ENCODE measurements around the gene CYP20A1. TPM values are rescaled to one million over a fixed set of nuclear protein-coding genes. Genes with fewer than 3 reads are reported as not detected.
A peak's percentile ranks its signal among the peaks of the same experiment; 100 is the strongest.
"Not testable (repeated sequence)": the region's sequence is repeated elsewhere in the genome, so short reads cannot be mapped to it uniquely, and the experiment has no call there.

Gene CYP20A1, protein sequence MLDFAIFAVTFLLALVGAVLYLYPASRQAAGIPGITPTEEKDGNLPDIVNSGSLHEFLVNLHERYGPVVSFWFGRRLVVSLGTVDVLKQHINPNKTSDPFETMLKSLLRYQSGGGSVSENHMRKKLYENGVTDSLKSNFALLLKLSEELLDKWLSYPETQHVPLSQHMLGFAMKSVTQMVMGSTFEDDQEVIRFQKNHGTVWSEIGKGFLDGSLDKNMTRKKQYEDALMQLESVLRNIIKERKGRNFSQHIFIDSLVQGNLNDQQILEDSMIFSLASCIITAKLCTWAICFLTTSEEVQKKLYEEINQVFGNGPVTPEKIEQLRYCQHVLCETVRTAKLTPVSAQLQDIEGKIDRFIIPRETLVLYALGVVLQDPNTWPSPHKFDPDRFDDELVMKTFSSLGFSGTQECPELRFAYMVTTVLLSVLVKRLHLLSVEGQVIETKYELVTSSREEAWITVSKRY
- total RNA-seq, result 20.7 TPM

DNA sequence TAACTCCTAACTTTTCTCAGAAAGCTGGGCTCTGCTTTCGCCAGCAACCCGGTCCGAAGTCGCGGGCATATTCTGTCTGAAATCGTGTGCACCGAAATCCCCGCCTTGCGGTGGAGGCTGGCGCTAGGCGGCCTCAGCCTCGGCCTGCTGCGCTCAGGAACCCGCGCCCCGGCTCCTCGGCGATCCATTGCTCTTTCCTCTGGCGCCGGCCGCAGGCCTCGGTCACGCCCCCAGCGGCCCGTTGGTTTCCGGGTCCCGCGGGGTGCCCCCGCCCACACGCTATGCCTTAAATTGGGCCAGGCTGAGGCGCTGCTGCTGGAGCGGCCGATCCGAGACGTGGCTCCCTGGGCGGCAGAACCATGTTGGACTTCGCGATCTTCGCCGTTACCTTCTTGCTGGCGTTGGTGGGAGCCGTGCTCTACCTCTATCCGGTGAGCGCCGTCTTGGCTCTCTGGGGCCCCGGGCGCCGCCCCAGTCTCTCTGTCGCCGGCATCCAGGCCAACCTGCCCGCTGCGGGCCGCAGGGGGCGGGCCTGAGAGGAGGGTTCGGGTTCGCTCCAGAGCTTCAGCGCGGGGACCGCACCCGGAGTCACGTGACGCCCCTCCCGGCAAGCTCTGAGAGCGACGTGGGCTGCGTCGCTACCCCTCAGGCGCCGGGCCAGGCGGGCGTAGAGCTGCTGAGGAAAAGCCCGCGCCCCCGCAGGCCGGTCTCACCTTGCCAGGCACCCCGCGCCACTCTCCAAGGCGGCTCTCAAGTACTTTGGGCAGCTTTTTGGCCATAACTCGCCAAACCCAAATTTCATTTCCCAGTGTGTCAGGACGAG lies at the start of gene CYP20A1:
CYP20A1 (plus strand) TSS at position 315 of the 823 bp plus-strand sequence; CDS start at position 360, 45 bp downstream.
- peak; percentile 87 for DNase-seq

DNA sequence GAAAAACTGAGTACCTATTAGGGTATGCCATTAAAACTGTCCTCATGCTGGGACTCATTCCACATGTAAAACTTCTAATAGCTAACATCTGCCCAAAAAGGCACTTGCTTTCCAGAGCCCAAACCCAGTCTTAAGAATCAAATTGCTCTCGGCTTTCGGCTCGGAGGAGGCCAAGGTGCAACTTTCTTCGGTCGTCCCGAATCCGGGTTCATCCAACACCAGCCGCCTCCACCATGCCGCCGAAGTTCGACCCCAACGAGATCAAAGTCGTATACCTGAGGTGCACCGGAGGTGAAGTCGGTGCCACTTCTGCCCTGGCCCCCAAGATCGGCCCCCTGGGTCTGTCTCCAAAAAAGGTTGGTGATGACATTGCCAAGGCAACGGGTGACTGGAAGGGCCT lies 48.3 kb upstream of the CYP20A1 start:
- DNase-seq, result not testable (repeated sequence)

DNA sequence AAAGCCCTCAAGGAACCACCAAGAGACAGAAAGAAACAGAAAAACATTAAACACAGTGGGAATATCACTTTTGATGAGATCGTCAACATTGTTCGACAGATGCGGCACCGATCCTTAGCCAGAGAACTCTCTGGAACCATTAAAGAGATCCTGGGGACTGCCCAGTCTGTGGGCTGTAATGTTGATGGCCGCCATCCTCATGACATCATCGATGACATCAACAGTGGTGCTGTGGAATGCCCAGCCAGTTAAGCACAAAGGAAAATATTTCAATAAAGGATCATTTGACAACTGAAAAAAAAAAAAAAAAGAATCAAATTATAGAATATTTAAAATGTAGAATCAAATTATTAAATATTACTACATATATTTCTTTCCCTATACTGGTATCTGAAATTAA lies 47.8 kb upstream of the CYP20A1 start:
- not testable (repeated sequence) for DNase-seq

DNA sequence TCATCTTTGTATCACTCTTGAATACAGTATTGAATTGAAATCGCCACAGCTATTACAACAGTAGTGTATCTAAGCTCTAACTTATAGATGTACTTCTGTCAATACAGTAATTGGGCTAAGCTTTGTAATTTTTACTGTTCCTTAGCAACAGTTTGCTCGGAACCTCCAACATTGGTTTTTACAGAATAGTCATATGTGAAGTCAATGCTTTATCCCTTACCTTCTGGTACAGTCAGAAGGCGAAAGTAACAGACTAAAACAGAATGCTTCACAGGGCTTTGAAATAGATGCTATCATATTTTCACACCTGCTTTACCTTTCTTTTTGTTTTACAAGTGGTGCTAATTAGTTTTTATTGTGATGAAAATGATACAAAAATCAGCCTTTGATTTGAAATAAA lies 46.9 kb upstream of the CYP20A1 start:
- no peak for DNase-seq

DNA sequence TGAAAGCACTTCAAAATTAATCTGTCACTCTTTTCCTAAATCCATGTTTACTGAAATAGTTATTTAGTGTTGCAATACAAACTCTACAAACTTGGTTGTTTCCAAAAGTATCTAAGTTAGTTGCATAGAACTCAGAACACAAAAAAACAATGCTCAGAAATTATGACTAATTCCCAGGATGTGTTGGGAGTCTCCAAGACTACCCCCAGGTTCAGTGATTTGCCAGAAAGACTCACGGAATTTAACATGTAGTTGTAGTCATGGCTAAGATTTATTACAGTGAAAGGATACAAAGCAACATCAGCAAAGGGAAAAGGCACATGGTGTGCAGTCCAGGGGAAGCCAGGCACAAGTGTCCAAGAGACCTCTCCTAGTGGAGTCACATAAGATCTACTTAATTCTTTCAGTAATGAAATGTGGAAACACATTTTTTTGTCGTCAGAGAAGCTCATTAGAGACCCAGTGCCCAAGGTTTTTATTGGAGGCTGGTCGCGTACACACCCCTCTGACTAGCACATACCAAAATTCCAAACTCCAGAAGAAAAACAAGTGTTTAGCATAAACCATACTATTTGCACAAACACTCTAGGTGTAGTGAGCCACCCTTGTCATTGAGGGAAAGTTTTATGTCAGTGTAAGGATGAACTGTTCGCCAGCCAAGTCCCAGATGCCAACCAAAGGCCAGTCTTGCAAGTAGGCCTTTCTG lies 43.3 kb upstream of the CYP20A1 start:
- no peak for DNase-seq

DNA sequence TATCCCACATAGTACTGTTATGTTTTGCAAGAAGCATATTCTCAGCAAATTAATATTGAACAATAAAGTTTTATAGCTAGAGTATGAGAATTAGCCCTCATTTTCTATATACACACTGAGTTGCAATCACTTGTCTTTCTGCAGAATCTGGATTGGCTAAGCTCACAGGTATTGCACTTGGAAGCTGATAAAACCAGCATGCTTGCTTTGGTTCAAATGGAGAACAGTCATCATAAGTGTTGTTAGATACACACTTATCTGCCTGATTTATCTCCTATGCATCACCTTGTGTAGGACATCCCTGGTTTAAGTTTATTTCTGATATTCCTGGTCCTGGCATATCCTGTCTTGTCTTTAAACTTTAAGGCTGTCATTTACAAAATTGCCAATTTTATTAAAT lies 38.0 kb upstream of the CYP20A1 start:
- no peak for DNase-seq

DNA sequence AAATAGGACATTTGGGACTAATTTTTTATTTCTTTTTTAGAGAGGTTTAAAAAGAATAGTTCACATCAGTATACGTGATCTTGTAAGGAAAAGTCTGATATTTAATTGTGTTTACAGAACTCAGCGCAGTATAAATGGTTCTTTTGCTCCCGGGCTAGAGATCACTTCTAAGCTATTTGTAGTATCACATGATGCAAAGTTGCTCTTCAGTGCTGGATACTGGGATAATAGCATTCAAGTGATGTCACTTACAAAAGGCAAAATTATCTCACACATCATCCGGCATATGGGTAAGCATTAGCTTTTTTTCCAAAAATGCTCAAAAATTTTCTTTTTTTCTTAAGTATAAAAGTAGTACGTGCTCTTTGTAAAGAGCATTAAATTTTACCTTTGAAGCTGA lies 37.4 kb upstream of the CYP20A1 start:
- DNase-seq, result no peak

DNA sequence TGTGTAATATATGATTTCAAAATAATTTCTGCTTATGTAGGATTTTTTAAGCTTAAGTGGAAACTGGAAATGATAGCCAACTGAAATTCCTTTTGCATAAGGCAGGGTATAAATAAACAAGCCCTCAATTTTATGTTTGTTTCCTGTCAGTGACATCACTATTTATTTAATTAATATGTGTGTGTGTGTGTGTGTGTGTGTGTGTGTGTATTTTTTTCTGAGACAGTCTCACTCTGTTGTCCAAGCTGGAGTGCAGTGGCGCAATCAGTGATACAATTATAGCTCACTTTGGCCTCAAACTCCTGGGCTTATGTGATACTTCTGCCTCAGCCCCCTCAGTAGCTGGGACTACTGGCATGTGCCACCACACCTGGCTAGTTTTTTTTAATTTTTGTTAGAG lies 29.3 kb upstream of the CYP20A1 start:
- DNase-seq, result no peak

DNA sequence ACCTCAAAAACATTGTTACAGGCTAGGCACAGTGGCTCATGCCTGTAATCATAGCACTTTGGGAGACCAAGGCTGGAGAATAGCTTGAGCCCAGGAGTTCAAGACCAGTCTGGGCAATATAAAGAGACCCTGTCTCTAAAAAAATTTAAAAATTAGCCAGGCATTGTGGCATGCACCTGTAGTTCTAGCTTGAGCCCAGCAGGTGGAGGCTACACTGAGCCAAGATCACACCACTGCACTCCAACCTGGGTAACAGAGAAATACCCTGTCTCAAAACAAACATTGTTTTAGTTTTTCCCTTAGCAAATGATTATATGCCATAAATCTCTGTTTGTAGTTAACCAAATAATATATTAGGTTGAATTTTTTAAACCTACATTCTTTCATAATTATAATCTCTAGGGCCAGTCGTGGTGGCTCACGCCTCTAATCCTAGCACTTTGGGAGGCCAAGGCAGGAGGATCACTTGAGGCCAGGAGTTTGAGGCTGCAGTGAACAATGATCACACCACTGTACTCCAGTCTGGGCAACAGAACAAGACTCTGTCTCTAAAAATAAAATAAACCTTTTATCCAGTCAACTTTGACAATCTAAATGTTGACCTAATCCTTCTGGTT lies 13.3 kb upstream of the CYP20A1 start:
- no peak for DNase-seq

DNA sequence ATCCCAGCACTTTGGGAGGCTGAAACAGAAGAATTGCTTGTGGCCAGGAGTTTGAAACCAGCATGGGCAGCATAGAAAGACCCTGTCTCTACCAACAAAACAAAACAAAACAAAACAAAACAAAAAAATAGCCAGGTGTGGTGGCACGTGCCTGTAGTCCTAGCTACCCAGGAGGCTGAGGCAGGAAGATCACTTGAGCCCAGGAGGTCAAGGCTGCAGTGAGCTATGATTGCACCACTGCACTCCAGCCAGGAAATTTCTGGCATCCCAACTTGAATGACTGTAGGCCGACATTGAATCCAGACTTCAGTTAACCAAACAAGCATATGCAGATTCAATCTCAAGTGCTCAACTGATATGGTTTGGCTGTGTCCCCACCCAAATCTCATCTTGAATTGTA lies 9.1 kb upstream of the CYP20A1 start:
- not testable (repeated sequence) for DNase-seq

DNA sequence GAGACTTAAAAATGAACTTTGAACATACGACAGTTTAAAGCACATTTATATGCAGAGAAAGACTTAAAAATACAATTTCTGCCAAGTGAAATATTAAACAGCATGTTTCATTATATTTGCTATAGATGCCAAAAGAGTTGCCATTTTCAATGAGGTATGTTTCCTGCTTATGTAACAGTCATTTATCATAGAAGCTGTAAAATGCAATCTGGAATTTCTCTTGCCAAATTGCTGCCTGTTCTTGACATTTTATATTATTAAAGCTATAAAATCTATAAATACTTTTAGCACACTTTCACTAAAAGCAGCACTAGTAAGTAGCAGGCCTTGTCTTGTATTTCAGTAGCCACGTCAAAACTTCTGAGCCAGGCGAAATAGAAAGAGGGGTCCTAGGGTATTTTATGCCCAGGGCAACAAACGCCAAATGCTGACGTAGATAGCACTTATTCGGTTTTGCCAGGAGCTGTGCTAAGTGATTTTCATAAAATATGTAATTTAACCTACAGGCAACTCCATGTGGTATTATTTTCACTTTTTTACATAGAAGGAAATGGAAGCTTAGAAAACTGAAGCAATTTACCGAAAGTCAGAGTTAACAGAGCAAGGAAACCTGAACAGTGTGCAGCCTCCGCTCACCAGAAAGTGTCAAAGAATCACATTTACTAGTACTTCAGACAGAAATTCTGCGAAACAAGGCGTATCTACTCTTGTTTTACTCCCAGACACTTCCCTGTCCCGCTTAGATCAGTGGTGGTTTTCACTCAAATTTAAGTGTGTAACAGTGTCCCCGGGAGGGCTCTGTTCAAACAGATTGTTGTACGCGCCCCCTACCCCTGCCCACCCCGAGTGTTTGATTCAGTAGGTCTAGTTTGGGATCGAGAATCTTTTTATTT lies 1.2 kb upstream of the CYP20A1 start:
- no peak for DNase-seq

DNA sequence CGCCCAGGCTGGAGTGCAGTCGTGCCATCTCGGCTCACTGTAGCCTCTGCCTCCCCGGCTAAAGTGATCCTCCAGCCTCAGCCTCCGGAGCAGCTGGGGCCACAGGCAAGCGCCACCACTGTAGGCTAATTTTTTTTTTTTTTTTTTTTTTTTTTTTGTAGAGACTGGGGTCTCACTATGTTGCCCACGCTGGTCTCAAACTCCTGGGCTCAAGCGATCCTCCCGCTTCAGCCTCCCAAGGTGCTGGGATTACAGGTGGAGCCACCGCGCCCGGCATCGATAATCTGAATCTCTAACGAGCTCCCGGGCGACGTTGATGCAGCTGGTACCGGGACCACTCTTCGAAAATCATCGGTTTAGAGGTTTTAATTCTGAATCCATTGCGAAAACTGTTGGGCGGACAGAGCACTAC lies 520 bp upstream of the CYP20A1 start:
- DNase-seq, result no peak

DNA sequence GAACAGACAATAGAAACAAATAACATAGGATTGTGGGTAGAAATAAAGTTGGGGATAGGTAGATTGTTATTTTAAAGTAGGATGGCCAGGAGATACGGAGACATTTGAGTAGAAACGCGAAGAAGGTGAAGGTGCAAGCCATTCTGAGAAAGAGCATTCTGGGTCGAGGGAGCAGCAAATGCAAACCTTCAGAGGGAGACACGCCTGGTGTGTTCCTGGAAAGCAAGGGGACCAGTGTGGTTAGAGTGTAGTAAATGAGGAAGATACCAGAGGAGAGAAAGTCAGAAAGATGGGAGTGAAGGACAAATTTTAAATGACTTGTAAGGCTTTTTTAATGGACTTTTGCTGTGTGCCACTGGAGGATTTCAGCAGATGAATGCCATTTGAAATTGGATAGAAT lies 1.7 kb downstream of the CYP20A1 start:
- DNase-seq, result no peak

DNA sequence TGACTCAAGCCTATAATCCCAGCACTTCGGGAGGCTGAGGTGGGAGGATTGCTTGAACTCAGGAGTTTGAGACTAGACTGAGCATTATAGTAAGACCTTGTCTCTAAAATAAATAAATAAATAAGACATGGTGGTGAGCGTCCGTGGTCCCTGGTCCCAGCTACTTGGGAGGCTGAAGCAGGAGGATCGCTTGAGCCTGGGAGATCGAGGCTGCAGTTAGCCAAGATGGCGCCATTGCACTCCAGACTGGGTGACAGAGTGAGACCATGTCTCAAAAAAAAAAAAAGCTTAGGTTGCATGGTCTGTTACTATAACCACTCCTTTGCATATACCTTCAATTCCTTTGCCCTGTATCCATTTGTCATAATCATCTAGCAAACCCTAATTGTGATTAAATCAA lies 3.7 kb downstream of the CYP20A1 start:
- DNase-seq, result no peak

DNA sequence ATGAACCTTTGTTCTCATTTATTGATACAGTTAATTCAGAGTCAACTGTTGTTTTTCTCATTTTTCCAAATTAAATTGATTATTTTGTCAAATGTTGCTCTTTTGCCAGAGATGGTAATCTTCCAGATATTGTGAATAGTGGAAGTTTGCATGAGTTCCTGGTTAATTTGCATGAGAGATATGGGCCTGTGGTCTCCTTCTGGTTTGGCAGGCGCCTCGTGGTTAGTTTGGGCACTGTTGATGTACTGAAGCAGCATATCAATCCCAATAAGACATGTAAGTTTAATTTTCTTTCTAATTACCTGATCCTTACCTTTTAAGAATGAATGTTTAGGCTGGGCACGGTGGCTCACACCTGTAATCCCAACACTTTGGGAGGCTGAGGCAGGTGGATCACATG lies 7.8 kb downstream of the CYP20A1 start:
- DNase-seq, result no peak

DNA sequence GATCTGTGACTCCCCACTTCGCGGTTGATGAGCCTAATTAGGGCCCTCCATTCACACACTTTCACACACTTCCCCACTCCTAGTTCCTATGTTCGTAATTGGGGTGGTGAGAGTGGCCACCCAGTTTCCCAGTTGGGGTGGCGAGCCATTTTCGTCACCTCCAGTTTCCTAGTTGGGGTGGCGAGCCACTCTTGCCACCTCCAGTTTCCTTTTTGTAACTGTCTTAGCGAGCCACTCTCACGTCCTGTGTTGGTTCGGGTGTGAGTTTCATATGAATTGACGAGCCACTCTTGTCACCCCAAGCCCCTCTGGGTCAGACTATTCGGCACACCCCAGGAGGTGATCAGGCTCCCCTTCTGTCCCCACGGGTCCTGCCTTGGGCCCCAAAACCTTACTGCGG lies 14.0 kb downstream of the CYP20A1 start:
- no peak for DNase-seq

DNA sequence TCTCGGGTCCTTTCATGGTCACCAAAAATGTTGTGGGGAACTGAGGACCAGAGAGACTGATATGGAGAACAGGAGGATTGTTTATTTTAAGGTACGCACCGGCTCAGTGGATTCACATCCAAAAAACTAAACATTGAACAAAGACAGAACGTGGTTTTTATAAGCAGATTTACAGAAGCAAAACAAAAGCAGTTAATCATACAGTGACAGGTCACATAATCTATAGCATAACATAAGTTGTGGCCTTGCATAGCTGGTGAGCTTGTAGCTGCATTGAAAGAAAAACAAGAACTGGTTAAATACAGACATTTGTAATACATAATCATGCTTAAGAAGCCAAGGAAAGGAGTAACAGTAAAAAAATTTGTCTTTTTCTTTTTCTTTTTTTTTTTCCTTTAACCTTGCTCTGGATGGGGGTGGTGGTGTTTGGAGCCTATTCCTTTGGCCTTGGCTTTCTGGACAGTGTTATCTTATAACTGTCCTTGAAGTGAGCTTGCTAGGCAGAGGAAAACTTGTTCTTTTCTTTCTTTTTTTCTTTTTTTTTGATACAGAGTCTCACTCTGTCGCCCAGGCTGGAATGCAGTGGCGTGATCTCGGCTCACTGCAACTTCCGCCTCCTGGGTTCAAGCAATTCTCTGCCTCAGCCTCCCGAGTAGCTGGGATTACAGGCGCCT lies 14.7 kb downstream of the CYP20A1 start:
- not testable (repeated sequence) for DNase-seq

DNA sequence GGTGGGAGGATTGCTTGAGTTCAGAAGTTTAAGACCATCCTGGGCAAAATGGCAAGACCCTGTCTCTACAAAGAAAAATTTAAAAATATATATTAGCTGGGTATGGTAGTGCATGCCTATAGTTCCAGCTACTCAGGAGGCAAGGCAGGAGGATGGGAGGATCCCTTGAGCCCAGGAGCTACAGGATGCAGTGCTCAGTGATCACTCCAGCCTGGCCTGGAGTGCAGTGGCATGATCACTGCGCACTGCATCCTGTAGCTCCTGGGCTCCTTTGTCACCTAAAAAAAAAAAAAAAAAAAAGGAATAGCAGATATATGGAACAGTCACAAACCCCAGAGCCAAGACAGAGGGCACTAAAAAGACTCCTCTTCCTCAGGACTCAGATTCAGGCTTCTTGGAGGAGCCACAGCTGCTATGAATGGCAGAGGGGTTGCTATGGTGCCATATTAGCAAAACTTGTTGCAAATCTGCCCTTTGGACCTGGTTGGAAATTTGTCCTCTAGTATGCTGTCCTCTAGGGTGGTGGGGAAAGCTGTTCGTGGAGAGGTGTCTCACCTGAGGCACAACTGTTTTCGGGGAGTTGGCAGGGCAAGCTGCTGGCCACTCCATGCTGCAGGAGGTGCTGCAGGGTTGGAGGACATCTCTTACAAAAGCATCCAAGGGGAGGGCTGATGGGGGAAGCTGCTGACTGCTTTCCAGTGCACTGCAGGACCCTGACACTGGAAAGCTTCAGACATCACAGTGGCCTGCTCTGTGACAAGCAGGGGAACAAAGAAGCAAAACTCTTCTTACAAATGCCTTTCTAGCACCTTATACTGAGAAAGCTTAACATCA lies 22.7 kb downstream of the CYP20A1 start:
- DNase-seq, result no peak

DNA sequence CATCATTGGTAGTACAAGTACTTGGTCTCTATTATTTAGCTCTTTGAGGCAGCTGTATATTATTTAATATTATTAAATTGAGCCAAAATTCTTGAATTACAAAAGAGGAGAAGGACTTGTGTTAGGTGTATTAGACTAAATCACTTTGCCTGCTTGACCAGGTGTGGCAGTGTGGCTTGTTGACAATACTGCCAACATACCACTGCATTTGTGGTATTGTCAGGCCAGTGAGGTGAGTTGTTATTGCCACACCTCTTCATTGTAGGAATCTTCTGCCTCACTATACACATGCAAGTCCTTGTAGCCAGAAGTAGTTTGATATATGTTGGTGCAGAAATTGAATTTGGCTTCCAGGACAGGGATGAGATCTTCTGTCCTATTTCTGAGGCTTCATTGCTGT lies 40.5 kb downstream of the CYP20A1 start:
- DNase-seq, result no peak

Data from occipital lobe (tissue), 2 donors.